GM12864 (cell line): ENCODE measurements around the gene TBC1D9.

Experiments used
- DNase-seq: peaks from one replicate; pipeline ENCODE4 v3.0.0-alpha.2; 2011; ENCODE audit warnings: low read depth
- H3K4me3 ChIP-seq: 2 replicates; pipeline ENCODE4 v1.5.1; 2011; ENCODE audit warnings: mild to moderate bottlenecking, low read depth, low read length, control low read depth
- CTCF ChIP-seq: IDR thresholded peaks from 2 replicates; pipeline ENCODE4 v1.5.1; 2011; ENCODE audit warnings: low read depth, mild to moderate bottlenecking, moderate library complexity, low read length, control low read depth, inconsistent platforms; ENCODE audit errors: missing control alignments

TBC1D9 gene

DNA sequence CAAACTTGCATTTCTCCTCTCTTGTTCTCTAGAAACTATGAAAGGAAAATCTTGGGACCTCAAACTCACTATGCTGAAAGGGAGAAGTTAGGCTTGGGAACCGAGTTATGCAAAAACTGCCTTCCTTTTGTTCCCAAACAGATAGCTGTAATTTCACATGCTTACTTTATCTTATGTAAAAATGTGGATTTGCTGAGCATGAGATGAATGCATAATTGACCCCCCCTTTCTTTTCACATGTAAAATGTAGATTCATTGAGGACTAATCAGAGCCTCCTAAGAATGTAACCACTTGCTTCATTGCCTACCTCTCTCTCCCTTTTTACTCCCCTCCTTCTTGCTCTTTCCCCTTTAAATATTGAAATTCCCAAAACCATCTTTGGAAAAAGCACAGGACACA lies 18.0 kb downstream of the TBC1D9 start:
- TF ChIP-seq CTCF: no peak
- no peak for DNase-seq
- H3K4me3 ChIP-seq: no peak overlapping the region

GRCh38 chr4:140736669-140737343 lies 19.4 kb downstream of the TBC1D9 start:
- H3K4me3 ChIP-seq: no peak overlapping the region
- DNase-seq: no peak
- TF ChIP-seq CTCF: no peak

- DNase-seq: no peak
- H3K4me3 ChIP-seq: no peak overlapping the region
- no peak for TF ChIP-seq CTCF
Observed at GRCh38 chr4:140735779-140736391, 20.3 kb downstream of the TBC1D9 start.

DNA sequence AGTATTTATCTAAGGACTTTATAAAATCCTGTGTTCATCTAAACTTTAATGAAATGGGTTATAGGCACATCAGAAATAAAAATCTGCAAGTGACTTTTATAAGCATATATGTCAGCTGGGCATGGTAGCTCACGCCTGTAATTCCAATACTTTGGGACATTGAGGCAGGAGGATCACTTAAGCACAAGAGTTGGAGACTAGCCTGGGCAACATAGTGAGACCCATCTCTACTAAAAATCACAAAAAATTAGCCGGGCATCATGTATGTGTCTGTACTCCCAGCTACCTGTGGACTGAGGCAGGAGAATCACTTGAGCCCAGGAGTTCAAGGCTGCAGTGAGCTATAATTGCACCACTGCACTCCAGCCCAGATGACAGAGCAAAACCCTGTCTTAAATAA lies 20.9 kb downstream of the TBC1D9 start:
- H3K4me3 ChIP-seq: no peak overlapping the region
- no peak for TF ChIP-seq CTCF
- DNase-seq: no peak

DNA sequence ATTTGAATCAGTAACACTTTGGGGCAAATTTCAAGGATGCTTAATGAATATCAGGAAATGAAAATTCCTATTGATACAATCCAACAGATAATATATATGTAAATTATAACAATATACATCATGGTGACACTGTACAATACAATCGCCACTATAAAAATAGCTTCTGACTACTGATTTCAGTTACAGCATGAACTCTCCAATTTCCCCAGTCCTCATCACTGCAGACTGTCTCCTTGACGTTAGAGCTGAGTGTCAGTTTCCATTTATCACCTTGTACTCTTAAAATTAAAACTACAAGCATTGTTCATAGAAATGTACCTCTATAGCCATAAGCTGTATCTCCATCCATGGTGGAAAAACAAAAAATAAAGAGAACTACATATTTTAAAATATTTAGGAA lies 23.4 kb downstream of the TBC1D9 start:
- no peak overlapping the region for H3K4me3 ChIP-seq
- no peak for TF ChIP-seq CTCF
- DNase-seq: no peak

- TF ChIP-seq CTCF: no peak
- H3K4me3 ChIP-seq: no peak overlapping the region
- no peak for DNase-seq
Observed at GRCh38 chr4:140729344-140730049, 26.7 kb downstream of the TBC1D9 start.
